HEK293 (cell line): ENCODE measurements around the gene CHRNA4.

ENCODE experiments used
- CTCF ChIP-seq: fragments of 450-650 bp; formaldehyde crosslinking; IDR thresholded peaks from 2 replicates; pipeline ENCODE4 v1.5.1; 2016; ENCODE audit warnings: missing biosample characterization, missing genetic modification characterization
- ZBTB20 ChIP-seq: fragments of 450-650 bp; formaldehyde crosslinking; IDR thresholded peaks from 2 replicates; pipeline ENCODE4 v1.5.1; 2016; ENCODE audit warnings: missing biosample characterization, missing genetic modification characterization
- ZFP41 ChIP-seq: fragments of 450-650 bp; formaldehyde crosslinking; IDR thresholded peaks from 2 replicates; pipeline ENCODE4 v1.5.1; 2016; ENCODE audit warnings: missing biosample characterization, missing genetic modification characterization, borderline replicate concordance
- ZFP69B ChIP-seq: fragments of 450-650 bp; formaldehyde crosslinking; IDR thresholded peaks from 2 replicates; pipeline ENCODE4 v1.5.1; 2016; ENCODE audit warnings: missing biosample characterization, missing genetic modification characterization
- ZNF121 ChIP-seq: fragments of 450-650 bp; formaldehyde crosslinking; IDR thresholded peaks from 2 replicates; pipeline ENCODE4 v1.5.1; 2016; ENCODE audit warnings: missing biosample characterization, missing genetic modification characterization
- ZNF24 ChIP-seq: fragments of 450-650 bp; formaldehyde crosslinking; IDR thresholded peaks from 2 replicates; pipeline ENCODE4 v1.5.1; 2016; ENCODE audit warnings: missing biosample characterization, missing genetic modification characterization
- ZNF274 ChIP-seq, 2 experiments: fragments of 200-500 bp in 1 of 2; fragments of 450-650 bp in 1 of 2; sonication (Bioruptor generic) in 1 of 2; formaldehyde crosslinking in 1 of 2; IDR thresholded peaks; 2 replicates each; pipeline versions ENCODE4 v1.5.1 to v1.6.1; 2014 to 2016; ENCODE audit warnings: borderline replicate concordance in 1 of 2, inconsistent platforms in 1 of 2, low read length in 1 of 2, missing biosample characterization in 1 of 2, missing genetic modification characterization in 1 of 2
- ZNF555 ChIP-seq: fragments of 450-650 bp; formaldehyde crosslinking; conservative IDR thresholded peaks from 2 replicates; pipeline ENCODE4 v1.5.1; 2017; ENCODE audit warnings: missing biosample characterization, mild to moderate bottlenecking, missing genetic modification characterization, inconsistent platforms
- ZNF600 ChIP-seq: fragments of 450-650 bp; formaldehyde crosslinking; IDR thresholded peaks from 2 replicates; pipeline ENCODE4 v1.5.1; 2016; ENCODE audit warnings: missing biosample characterization, missing genetic modification characterization
- ZNF629 ChIP-seq: fragments of 450-650 bp; formaldehyde crosslinking; IDR thresholded peaks from 2 replicates; pipeline ENCODE4 v1.5.1; 2017; ENCODE audit warnings: missing biosample characterization, missing genetic modification characterization
- ZSCAN18 ChIP-seq: fragments of 450-650 bp; formaldehyde crosslinking; IDR thresholded peaks from 2 replicates; pipeline ENCODE4 v1.5.1; 2016; ENCODE audit warnings: missing biosample characterization, missing genetic modification characterization

- TF ChIP-seq ZNF24 (tag by site-specific recombination) (no peak), ZSCAN18 (tag by site-specific recombination) (no peak), ZNF629 (tag by site-specific recombination) (no peak), CTCF (tag by site-specific recombination) (no peak), ZNF600 (tag by site-specific recombination) (no peak), ZBTB20 (tag by site-specific recombination) (no peak), ZNF121 (tag by site-specific recombination) (no peak), ZNF555 (tag by site-specific recombination) (no peak), ZFP69B (tag by site-specific recombination) (no peak), ZNF274 (IDR thresholded peaks at IDR 0.05; ENCODE audit: low read length) (no peak), ZNF274 (tag by site-specific recombination; IDR thresholded peaks at IDR 0.05; ENCODE audit: borderline replicate concordance) (no peak), ZFP41 (tag by site-specific recombination) (no peak)
Measured at GRCh38 chr20:63382551-63383300, 21.6 kb upstream of the CHRNA4 start.
